Measurements from ENCODE around the gene ASF1A.

GRCh38 chr6:118914598-118914997 is 20.6 kb downstream of the ASF1A start:
- no peak for TF ChIP-seq CTCF (IDR thresholded peaks at IDR 0.05; ENCODE audit: poor library complexity)
- TF ChIP-seq EZH2 (IDR thresholded peaks at IDR 0.05; ENCODE audit: borderline replicate concordance), result no peak

All from hepatocyte (in vitro differentiated cells).